Stomach (tissue), 4 donors: ENCODE results near the gene ARPC1B.

Source experiments
- CTCF ChIP-seq, 7 experiments: fragments of 450-650 bp in 4 of 7; fragments of 200-600 bp in 3 of 7; sonication (generic) in 3 of 7; IDR thresholded peaks; one replicate each; pipeline ENCODE4 v1.5.1; 2016 to 2019; ENCODE audit warnings: antibody characterized with exemption in 7 of 7, control low read depth in 2 of 7, mild to moderate bottlenecking in 1 of 7
- EP300 ChIP-seq: sonication (generic); formaldehyde crosslinking; IDR thresholded peaks from one replicate; pipeline ENCODE4 v1.6.1; 2017; ENCODE audit warnings: antibody characterized with exemption
- POLR2A ChIP-seq, 4 donors: fragments of 450-650 bp; IDR thresholded peaks; one replicate each; pipeline ENCODE4 v1.6.1; 2016; ENCODE audit warnings: antibody characterized with exemption in 4 of 4, control low read depth in 2 of 4, mild to moderate bottlenecking in 1 of 4, moderate library complexity in 1 of 4

DNA sequence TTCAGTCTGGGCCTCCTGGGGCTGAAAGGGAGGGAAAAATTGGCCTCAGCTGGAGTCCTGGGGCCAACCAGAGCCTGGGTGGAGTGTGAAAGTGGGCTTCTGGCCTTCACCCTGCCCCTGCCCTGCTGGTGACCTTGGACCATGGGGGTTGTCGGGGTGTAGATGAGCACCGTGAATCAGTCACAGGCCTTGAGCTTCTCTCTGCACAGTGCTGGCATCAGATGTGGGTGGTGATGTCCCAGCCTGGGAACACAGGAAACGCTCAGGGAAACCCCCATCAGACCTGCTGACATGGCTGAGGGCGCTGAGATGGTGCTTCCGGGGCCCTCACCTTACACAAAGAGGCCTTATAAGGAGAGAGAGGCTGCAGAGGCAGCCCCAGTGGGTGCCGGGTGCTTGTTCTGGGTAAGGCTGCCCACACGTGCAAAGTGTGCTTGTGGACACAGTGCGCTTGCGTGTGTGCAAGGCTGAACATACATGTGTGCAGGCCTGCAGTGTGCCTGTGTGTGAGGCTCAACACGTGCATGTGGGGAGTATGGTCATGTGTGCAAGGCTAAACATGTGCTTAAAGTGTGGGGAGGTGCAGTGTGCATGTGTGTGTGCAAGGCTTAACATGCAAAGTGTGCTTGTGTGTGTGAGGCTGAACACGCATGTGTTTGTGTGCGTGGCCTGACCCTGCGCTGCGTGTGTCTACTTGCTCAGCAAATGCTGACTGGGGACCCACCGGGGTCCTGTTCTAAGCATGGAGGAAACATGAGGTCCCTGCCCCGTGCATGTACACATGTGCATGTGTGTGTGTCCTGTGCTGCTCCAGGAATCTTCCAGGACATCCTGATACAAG, 6.5 kb downstream of the ARPC1B start:
- no peak for TF ChIP-seq CTCF (IDR thresholded peaks at IDR 0.05)
- TF ChIP-seq EP300: no peak
- TF ChIP-seq POLR2A (IDR thresholded peaks at IDR 0.05): no peak
